Choroid plexus epithelial cell (primary cell): Measurements from ENCODE around the gene FAXC.
A peak's percentile ranks its signal among the peaks of the same experiment; 100 is the strongest.
"Not testable (repeated sequence)": the region's sequence is repeated elsewhere in the genome, so short reads cannot be mapped to it uniquely, and the experiment has no call there.

Experiments used
- DNase-seq: peaks from one replicate; pipeline ENCODE4 v3.0.0-alpha.2; 2010; ENCODE audit warnings: low read depth
- H3K4me3 ChIP-seq: 2 replicates; pipeline ENCODE4 v1.5.1; 2011; ENCODE audit warnings: low read depth, mild to moderate bottlenecking, control low read depth, low read length, moderate library complexity
- TF ChIP-seq, protein P1 (sequence below): conservative IDR thresholded peaks from 2 replicates; pipeline ENCODE4 v1.5.1; 2011; ENCODE audit warnings: low read depth, mild to moderate bottlenecking, control low read depth, inconsistent platforms, low read length, moderate library complexity

FAXC gene

DNA sequence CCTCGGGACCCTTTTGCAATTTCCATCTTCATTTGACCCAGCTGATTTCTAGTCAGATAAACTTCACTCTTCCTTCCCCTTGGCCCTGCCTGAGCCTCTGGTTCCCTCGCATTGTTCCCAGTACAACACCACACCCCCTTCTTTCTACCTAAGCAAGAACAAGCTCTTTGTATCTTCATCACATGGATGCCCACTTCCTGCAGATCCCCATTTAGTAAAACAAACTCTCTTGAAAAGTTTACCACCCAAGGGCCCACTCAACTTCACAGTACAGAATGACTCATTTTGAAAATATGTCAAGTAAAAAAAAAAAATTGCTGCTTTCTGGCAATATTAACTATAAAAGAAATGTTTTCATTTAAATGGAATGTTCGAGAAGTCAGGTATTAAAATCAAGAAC, 5.2 kb downstream of the FAXC start:
- DNase-seq: peak; percentile 72
- TF ChIP-seq, protein P1, sequence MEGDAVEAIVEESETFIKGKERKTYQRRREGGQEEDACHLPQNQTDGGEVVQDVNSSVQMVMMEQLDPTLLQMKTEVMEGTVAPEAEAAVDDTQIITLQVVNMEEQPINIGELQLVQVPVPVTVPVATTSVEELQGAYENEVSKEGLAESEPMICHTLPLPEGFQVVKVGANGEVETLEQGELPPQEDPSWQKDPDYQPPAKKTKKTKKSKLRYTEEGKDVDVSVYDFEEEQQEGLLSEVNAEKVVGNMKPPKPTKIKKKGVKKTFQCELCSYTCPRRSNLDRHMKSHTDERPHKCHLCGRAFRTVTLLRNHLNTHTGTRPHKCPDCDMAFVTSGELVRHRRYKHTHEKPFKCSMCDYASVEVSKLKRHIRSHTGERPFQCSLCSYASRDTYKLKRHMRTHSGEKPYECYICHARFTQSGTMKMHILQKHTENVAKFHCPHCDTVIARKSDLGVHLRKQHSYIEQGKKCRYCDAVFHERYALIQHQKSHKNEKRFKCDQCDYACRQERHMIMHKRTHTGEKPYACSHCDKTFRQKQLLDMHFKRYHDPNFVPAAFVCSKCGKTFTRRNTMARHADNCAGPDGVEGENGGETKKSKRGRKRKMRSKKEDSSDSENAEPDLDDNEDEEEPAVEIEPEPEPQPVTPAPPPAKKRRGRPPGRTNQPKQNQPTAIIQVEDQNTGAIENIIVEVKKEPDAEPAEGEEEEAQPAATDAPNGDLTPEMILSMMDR: no peak

DNA sequence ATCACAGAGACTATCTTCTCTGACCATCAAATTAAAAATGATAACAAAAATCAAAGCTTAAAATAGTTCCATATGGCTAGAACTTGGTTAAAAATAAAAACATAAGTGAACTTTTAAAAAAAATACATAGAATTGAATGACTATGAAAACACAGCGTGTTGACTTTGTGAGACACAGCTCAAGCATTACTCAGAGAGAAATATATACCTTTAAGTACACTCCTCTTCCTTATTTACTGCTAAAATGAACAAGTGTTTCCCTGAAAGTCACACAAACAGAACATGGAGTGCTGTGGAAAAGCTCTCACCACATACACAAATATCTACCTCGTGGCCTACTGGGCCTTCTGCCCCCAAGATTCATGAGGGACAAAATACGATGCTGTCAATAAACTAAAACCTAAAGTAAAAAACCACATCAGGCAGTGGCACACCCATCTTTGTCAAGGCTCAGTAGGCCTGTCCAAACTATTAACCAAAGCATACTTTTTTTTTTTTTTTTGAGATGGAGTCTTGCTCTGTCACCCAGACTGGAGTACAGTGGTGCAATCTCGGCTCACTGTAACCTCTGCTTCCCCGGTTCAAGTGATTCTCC, 7.5 kb downstream of the FAXC start:
- H3K4me3 ChIP-seq: no peak overlapping the region
- DNase-seq: no peak
- TF ChIP-seq, protein P1: no peak

More for the DNA sequence above, 5.2 kb downstream of the FAXC start:
- no peak overlapping the region for H3K4me3 ChIP-seq

DNA sequence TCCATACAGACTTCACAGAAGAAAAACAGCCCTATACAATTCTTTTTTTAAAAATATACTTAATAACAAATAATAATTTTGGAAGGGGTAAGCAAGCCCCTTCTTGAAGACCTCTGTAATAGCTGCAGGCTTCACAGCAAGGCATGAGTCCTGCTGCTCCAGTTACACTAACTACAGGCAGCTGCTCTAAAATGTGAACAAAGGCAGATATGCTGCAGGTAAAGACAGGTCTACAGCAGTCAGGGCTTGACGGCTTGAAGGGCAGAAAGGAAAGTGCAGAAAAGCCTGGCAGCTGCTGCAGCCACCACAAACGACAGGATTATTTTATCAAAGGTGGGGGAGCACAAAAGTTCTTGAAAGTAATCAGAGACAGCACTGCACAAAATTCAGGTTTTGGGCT, 11.3 kb downstream of the FAXC start:
- H3K4me3 ChIP-seq: no peak overlapping the region
- TF ChIP-seq, protein P1: no peak
- no peak for DNase-seq

DNA sequence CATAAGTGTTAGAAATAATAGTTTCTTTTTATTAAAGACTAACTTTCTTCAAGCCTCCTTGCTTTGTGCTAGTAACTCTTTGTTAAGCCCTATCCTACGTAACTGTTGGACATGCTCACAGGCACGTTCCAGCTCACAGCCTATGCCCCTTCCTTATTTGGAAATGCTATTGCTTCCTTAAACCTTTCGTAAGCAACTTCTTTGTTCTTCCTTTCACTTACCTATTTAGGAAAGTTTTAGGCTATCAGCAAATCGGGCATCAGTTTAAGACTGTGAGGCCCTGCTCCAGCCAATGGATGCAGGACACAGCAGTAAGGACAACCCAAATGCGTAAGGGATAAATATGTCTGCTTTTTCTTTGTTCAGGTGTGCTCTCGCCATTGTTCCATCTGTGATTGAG, 14.2 kb downstream of the FAXC start:
- DNase-seq, H3K4me3 ChIP-seq: not testable (repeated sequence)

DNA sequence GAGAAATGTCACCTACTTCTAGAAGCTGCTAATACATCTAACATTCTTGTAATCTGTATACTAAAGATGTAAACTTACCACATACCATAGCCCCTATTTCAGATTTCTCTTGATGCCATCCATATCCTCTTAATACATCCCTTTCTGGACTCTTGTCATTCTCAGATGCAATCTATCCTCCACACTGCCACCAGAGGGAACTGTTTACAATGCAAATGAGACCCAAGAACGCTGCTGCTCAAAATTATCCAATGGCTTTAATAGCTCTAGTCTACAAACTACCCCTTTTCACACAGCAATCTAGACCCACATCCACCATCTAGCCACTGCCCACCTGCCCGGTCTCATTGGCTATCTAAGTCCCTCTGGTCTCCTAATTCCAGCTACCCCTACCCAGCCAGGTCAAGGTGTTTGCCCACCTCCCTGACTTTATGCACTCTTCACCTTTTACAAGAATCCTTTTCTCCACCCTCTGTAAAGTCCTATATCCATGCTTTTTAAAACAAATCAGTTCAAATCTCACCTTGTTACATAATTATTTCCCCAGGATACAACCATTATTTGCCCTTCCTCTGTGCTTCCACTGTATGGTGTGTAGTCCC, 14.8 kb downstream of the FAXC start:
- DNase-seq: peak; percentile 84
- no peak overlapping the region for H3K4me3 ChIP-seq
- TF ChIP-seq, protein P1: peak; percentile 75

DNA sequence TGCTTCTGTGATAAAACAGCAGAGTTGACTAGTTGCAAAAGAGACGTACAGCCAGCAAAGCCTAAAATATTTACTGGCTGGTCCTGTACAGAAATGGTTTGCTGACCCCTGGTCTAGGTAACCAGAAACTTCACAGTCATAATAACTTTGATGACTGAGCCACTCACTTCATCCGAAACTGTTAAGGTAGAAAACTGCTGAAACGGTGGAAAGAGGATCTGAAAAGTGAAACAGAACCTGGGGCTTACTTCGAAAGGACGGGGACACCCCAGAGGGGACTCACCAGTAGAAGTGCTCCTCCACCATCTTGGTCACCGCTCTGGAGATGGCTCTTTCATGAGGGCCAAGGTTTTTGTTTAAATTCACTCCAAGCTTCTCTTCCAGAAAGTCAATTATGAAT, 16.4 kb downstream of the FAXC start:
- TF ChIP-seq, protein P1: no peak
- no peak for DNase-seq
- H3K4me3 ChIP-seq: no peak overlapping the region

DNA sequence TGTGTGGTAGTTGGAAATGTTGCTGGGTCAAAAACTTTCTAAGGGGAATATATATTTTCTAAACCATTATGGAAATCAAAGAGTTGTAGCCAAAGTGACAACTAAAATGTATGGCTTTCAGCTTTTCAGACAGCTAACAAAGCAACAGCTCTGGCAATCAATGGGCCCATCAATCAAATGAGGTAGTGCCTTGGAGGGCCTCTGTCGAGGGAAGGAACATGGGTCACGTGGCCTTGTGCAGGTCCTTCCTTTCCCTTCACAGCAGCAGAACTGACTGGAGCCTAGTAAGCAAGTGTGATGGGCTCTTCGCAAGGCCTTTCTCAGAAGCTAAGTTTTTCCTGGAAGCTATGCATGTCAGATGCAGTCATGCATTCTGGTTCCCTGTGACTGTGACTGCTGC, 17.9 kb downstream of the FAXC start:
- DNase-seq: no peak
- TF ChIP-seq, protein P1: no peak
- H3K4me3 ChIP-seq: no peak overlapping the region
